Hematopoietic multipotent progenitor cell treated with erythropoietin and hydrocortisone succinate and interleukin-3 and kit ligand, for 15 days (in vitro differentiated cells): Measurements from ENCODE around the gene SIN3B.

Experiments
- DNase-seq: peaks from one replicate; pipeline ENCODE4 v3.0.0-alpha.2; 2015; ENCODE audit warnings: low spot score

SIN3B gene

DNA sequence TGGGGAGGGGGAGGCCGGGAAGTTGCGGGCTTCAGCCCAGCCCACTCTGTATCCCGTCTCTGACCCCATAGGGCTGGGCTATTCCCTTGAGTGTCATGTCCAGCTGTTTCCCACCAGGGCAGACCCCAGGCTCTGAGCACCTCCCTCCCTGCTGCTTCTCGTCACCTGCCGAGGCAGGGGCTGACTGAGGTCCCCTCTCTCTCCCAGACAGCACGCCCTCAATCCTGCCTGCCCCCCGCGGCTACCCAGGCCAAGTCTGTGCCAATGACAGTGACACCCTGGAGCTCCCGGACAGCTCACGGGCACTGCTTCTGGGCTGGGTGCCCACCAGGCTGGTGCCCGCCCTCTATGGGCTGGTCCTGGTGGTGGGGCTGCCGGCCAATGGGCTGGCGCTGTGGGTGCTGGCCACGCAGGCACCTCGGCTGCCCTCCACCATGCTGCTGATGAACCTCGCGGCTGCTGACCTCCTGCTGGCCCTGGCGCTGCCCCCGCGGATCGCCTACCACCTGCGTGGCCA, 60.2 kb downstream of the SIN3B start:
- no peak for DNase-seq

DNA sequence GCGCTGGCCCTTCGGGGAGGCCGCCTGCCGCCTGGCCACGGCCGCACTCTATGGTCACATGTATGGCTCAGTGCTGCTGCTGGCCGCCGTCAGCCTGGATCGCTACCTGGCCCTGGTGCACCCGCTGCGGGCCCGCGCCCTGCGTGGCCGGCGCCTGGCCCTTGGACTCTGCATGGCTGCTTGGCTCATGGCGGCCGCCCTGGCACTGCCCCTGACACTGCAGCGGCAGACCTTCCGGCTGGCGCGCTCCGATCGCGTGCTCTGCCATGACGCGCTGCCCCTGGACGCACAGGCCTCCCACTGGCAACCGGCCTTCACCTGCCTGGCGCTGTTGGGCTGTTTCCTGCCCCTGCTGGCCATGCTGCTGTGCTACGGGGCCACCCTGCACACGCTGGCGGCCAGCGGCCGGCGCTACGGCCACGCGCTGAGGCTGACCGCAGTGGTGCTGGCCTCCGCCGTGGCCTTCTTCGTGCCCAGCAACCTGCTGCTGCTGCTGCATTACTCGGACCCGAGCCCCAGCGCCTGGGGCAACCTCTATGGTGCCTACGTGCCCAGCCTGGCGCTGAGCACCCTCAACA, 60.8 kb downstream of the SIN3B start:
- no peak for DNase-seq

DNA sequence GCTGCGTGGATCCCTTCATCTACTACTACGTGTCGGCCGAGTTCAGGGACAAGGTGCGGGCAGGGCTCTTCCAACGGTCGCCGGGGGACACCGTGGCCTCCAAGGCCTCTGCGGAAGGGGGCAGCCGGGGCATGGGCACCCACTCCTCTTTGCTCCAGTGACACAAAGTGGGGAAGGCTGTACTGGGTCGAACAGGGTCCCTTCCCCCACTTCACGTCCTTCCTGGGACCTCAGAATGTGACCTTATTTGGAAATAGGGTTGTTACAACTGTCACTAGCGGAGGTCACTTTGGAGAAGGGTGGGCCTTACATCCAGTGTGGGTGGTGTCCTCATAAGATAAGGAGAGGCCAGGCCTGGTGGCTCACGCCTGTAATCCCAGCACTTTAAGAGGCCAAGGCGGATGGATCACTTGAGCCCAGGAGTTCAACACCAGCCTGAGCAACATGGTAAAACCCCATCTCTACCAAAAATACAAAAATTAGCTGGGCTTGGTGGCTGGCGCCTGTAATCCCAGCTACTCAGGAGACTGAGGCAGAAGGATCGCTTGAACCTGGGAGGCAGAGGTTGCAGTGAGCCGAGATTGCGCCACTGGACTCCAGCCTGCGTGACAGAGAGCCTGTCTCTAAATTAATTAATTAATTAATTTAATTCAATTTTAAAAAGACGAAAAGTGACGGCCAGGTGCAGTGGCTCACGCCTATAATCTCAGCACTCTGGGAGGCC, 61.4 kb downstream of the SIN3B start:
- DNase-seq: no peak

DNA sequence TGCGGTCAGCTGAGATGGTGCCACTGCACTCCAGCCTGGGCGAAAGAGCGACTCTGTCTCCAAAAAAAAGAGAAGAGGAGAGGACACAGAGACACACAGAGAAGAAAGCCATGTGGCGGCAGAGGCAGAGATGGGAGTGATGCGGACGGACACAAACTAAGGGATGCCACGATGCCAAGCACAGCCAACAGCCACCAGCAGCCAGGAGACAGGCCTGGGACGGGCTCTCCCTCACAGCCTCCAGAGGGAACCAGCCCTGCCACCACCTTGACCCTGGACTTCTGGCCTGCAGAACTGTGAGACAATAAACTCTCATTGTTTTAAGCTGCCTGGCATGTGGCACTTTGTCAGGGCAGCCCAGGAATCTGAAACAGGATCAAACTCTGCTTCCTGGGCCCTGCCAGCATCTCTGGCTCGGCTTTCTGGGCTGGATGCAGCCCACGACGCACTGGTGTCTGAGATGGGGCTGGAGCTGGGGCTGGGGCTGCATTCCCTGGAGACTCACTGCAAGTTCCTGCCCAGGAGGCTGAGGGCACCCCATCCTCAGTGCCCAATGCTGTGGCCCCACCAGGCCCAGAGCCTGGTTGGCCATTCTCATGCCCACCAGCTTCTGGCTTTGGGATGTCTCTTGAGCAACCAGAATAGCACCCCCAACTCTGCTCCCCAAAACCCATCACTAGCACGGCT, 62.6 kb downstream of the SIN3B start:
- no peak for DNase-seq

DNA sequence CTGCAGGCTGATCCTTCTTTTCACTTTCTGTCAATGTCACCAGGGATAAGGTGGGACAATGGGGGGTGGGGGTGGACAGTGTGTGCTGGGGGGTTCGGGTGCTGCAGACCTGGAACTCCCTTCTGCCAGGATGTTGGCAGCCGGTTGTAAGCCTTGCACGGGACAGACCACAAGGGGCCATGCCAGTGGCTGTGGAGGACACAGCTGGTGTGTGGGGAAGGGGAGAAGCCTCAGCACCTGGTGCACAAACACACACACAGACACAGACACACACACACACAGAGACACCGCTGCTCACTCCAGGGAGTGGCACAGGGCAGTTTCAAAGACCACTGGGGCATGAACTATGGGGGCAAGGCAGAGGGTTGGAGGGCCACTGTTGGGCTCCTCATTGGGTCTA, 63.2 kb downstream of the SIN3B start:
- no peak for DNase-seq

DNA sequence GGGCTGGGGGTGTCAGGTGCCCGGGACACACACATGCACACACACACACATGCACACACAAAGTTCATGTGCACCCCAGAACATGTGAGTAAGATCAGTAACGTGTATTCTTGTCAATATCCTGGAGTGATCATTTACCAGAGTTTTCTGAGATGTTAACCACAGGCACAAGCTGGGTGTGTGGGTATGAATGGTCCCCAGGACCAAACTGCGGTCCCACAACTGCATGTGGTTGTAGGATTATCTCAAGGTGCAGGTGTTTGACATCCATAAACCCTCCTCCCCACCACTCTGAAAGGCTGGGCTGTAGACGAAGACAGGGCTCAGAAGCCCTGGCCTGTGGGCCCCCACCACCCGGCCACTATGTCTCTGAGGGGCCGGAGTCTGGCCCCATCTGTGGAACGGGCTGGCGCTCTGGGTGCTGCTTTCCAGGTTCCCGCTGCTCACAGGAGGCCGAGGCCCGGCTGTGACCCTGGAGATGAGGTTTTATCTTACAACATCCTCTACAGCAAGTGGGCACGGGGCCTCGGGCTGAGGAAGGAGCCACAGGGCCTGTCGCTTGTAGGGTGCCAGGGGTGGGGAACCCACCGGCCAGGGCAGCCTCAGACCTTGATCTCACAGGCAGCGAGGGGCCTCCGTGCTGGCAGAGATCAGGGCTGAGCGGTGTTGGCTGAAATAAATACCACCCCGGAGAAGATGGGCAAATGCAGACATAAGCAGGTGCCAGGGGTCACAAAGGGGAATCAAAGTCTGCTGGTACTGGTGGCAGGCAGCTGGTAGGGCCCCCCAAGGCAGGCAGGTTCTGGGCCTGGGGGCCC, 63.9 kb downstream of the SIN3B start:
- no peak for DNase-seq

DNA sequence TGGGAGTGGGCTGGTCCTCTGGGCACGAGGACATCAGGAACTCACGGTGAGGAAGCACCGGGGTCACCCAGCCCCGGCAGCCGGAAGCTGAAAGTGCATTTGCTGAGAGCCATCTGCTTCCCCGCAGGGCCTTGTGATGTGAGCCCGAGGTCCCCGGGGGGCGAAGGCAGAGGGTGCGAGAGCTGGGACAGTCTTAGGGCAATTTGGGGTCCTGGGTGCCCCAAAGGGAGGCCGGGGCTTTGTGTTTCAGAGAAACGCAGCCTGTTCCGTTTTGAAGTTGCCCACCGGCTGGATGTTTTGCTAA, 64.4 kb downstream of the SIN3B start:
- DNase-seq: no peak

DNA sequence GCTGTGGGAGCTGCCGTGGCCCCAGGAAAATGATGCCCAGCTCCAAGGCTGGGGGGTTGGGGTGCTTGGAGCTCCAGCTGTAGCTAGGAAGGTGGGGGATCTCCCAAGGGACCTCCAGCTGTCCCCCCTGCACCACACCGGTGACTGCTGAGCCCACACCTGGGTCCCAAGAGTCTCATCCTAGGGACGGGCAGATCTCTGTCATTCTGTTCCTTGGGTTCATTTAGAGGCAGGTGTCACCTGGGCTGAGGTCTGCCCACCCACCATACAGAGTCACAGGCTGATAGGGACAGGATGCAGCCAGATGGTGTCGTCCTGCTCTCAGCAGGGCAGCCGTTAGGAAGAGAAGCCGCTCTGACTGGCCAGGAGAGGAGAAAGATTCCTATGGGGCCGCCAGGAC, 64.9 kb downstream of the SIN3B start:
- no peak for DNase-seq

DNA sequence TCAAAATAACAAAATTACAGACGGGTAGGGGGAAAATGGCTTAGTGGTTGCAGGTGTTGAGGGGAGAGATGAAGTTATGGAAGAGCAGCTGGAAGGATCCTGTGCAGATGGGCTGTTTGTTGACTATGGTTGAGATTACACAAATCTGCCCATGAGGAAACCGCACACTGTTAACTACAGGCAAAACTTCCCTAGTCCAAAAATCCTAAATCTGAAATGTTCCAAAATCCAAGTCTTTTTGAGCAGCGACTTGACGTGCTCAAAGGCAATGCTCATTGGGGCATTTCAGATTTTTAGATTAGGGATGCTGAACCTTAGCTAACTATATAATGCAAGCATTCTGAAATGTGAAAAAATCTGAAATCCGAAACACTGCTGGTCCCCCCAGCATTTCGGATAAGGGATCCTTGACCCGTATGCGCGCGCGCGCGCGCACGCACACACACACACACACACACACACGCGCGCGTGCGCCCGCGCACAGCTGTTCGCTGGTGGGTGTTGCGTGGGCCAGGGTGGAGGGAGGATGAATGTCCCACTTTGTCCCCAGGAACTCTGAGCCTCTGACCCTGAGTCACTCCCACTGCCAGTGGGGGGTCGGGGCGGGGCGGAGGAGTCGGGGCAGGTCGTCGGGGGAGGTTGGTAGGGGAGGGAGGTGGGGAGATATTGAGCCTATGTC, 66.4 kb downstream of the SIN3B start:
- no peak for DNase-seq

DNA sequence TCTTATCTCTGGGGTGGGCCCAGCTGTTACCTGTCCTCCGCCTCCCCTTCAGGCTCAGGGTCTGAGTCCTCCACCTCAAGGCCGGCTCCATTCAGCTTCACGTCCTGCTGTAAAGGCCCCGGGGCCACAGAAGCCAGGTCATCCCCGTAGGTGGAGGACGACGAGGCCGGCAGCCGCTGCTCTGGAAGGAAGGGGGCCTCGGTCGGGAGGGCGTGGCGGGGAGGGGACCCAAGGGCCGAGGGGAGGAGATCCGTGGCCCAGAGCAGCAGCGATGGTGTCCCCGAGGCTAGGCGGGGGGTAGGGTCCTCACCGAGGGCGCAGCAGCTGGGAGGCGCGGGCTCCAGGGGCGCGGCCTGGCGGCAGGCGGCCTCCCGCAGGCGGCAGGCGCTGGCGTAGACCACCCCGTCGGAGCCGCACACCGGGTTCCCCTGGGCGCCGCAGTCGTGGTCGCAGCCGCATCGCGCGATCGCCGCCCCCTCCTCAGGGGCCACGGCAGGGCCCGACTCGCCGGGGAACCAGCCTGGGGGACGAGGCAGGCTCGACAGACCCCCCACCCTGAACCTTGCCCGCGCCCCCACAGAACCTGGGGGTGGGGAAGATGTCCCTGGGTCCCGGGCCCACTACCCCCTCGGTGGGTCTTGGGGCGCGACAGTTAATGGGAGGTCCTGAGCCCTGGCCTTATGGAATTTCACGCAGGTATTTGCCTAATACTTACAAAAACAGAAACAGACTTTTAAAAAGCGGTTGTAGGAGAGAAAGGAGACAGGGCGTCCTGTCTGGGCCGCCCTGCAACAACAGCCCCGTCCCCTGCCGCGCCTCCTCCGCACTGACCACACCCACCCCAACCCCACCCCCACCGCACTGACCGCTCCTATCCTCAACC, 67.2 kb downstream of the SIN3B start:
- DNase-seq: no peak

DNA sequence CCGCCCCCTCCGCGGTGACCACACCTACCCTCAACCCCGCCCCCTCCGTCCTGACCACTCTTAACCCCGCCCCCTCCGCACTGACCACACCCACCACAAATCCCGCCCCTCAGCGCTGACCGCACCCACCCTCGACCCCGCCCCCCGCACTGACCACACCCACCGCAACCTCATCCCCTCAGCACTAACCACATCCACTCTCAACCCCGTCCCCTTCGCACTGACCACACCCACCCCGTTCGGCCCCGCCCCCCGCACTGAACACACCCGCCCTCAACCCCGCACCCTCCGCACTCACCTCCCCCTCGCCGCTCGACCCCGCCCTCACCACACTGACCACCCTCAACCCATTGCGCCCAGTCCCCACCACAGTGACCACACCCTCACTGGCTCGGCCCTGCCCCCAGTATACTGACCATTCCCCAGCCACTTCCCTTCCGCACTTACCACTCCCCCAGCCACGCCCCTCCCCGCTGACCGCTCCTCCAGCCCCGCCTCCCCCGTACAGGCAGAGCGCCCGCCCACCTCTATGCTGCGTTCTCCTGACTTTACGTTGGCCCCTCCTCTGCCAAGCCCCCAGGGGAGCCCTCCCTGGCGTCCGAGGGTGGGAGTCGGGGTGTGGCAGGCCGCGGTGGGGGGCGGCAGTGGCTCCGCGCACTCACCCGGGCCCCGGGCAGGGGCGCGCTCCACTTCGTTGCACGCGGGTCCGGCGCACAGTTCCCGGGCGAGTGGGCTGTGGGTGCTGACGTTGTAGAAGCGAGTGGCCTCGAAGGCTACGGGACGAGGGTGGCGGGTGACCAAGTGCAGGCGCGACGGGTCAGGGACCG, 68.0 kb downstream of the SIN3B start:
- DNase-seq: peak; percentile 72

DNA sequence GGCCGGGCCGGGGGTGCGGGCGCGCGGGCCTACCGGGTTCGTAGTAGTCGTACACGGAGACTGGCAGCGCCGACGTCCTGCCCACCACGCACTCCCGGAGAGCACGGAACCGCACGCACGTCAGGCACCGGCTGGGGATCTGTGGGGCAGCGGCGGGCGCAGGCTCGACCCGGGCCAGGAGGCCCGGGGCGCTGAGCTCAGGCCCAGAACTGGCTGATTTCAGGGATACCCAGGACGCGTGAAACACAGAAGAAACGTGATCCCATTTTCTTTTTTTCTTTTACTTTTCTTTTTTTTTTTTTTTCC, 68.6 kb downstream of the SIN3B start:
- DNase-seq: no peak

DNA sequence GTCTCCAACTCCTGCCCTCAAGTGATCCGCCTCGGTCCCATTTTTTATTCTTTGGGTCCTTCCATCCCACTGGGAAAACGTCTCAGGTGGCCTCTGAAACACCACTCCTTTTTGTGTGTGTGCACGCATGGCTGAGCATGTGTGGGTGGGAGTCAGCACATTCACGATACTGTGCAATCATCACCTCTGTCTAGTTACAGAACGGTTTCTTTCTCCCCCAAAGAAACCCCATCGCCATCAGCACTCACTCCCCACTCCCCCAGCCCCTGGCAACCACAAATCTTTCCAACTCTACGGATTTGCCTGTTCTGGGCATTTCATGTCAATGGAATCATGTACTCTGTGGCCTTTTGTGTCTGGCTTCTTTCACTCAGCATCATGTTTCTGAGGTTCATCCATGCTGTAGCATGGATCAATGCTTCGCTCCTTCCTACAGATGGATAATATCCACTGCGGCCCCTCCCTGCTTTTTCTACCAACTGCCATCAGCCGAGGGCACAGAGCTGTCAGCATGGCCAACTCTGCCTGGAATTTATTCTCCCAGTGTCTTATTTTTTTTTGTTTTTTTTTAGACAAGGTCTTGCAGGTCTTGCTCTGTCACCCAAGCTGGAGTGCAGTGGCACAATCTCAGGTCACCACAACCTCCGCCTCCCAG, 69.3 kb downstream of the SIN3B start:
- DNase-seq: no peak

DNA sequence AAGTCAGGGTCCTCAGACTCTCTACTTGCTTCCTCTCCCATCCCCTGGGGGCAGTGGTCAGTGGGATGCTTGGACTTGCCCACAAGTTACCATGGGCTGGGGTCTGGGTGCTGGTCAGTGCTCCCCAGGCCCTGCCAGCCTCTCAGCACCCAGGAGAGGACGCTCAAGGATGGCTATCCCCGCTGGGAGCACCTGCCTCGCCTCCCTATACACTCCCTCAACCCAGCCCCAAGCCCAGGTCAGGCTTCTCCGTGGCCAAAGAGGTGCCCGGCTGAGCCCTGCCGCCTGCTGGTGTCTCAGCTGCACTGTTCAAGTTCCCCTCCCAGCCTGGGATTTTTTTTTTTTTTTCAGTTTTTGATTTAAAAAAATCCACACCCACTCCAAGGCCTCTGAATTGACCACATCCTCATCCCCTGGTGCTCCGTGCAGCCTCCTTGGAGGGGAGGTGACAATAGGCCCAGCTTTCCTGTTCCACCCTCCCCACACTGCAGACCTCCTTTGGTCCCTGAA, 70.4 kb downstream of the SIN3B start:
- no peak for DNase-seq

DNA sequence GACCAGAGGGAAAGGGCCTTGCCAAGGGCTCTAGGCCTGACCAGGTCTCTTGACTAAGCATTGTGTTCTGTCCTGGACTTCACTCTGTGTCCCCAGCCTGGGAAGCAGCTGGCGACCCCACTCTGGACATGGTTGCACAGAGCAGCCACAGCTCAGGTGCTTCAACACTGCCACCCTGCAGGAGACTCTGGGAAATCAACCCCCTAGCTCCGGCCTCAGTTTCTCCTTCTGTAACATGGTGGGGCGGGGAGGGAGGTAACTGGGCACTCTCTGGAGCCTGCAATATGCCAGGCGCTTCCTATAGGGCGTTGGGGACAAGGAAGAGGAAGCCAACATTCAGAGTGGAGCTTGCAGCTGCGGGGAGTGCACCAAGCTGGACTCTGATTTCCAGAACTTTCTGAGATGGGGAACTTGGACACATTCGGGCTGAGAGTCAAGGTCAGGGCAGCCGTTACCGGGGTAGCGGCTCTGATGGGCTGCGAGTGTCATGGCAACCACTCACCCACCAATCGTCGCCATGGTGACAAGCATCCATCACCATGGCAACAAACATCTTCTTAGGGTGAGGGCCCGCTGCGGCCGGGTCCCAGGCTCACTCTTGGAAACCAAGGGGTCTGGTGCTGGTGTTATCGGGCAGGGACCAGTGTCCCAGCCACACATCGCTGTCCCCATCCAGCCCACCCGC, 72.4 kb downstream of the SIN3B start:
- no peak for DNase-seq

DNA sequence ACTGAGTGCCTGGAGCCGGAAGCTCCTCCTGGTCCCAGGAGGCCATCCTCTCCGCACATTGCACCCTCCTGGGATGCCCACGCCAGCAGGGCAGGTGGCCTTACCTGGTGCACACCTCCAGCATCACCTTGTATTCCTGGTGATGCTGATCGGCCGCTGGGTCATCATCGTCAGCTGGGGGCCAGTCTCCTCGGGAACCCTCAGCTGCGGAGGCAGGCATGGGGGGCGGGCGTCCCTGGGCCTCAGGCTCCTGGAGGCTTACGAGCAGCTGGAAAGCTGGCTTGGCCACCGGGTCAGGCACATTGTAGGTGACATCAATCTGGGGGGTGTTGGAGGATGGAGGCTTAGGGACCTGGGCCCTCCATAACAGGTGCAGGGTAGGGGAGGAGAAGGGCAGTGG, 73.3 kb downstream of the SIN3B start:
- DNase-seq: no peak

DNA sequence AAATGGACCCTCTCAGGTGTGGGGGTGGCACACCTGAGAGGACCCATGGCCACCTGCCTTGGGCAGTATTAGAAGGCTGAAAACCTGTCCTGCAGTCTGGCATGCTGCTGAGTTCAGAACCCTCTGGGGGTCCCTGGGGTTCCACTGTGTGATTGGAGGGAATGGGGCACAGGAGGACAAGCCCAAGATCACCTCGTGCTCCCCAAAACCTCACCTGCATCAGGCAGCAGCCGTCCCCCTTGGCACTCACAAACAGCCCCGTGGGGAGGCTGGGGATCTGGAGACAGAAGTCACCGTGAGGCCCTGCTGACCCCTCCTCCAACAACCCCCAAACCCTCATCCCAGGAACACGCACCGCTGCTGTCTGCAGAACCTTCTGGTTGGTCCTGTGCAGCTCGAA, 74.1 kb downstream of the SIN3B start:
- DNase-seq: no peak

DNA sequence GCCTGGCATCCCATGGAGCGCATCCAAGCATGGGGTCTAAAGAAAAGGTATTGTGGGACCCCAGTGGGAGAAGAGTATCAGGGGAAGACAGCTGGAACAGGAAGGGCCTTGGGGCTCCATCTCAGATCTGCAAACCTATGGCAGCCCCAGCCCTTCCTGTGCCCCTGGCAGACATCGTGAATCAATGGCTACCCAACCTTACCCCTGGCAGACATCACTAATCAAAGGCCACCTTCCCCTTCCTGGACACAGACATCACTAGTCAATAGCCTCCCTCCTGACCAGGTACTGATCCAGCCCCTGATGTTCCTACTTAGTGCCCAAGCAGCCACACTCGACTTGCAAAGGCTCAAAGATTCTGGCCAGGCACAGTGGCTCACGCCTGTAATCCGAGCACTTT, 75.4 kb downstream of the SIN3B start:
- DNase-seq: no peak

DNA sequence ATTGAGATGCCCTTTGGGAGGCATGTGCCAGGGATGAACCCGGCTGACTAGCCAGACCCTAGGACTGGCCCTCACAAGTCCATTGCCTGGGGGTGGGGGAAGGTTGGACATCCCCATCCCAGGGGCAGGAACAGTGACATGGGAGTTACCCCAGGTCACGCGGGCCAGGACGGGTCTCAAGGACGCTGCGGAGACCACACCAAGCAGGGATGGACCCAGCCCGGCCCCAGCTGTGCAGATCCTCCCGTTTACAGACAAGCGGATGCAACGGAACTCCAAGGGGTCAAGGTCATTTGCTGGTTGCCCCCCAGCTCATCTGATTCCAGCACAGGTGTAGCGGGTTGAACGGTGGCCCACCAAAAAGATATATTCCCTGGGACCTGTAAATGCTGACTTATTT, 79.6 kb downstream of the SIN3B start:
- no peak for DNase-seq
